Measurements from ENCODE around the gene PLCL2.
A peak's percentile ranks its signal among the peaks of the same experiment; 100 is the strongest.

The PLCL2 gene

GRCh38 chr3:16841041-16841753 lies 43.6 kb upstream of the PLCL2 start:
- DNase-seq (ENCODE audit: low spot score) = no peak
- no peak for TF ChIP-seq CTCF (IDR thresholded peaks at IDR 0.05; ENCODE audit: extremely low read depth, insufficient read depth, missing control alignments)
- in situ Hi-C loops (cut with MboI; ENCODE audit: low pct_unique_long_range_greater_than_20kb, low sequenced_read_pairs, unreplicated experiment) = loop anchor here (25.0 kb wide), 2 partner anchors 396 to 554 kb away; no protein-coding TSS in a partner anchor

DNA sequence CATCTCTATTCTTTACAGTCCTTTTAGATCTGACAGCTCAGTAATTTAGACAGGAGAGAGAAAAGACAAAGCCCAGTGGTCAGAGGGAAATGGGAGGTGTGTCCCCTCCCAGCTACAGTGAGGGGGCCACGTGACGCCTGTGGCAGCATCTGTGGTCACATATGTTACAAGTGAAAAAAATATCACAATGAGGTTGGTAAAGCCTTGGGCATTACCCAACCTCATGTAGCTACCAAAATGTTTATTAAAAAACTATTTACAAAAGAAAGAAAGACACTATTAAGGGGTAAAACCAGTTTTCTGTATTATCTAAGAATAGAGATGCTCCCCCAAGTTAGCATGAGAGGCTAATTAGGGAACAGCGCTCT lies 42.9 kb upstream of the PLCL2 start:
- no peak for TF ChIP-seq CTCF (IDR thresholded peaks at IDR 0.05; ENCODE audit: extremely low read depth, insufficient read depth, missing control alignments)
- DNase-seq (ENCODE audit: low spot score) = peak; percentile 39
- in situ Hi-C loops (cut with MboI; ENCODE audit: low pct_unique_long_range_greater_than_20kb, low sequenced_read_pairs, unreplicated experiment) = loop anchor here (25.0 kb wide), 2 partner anchors 395 to 555 kb away; no protein-coding TSS in a partner anchor

DNA sequence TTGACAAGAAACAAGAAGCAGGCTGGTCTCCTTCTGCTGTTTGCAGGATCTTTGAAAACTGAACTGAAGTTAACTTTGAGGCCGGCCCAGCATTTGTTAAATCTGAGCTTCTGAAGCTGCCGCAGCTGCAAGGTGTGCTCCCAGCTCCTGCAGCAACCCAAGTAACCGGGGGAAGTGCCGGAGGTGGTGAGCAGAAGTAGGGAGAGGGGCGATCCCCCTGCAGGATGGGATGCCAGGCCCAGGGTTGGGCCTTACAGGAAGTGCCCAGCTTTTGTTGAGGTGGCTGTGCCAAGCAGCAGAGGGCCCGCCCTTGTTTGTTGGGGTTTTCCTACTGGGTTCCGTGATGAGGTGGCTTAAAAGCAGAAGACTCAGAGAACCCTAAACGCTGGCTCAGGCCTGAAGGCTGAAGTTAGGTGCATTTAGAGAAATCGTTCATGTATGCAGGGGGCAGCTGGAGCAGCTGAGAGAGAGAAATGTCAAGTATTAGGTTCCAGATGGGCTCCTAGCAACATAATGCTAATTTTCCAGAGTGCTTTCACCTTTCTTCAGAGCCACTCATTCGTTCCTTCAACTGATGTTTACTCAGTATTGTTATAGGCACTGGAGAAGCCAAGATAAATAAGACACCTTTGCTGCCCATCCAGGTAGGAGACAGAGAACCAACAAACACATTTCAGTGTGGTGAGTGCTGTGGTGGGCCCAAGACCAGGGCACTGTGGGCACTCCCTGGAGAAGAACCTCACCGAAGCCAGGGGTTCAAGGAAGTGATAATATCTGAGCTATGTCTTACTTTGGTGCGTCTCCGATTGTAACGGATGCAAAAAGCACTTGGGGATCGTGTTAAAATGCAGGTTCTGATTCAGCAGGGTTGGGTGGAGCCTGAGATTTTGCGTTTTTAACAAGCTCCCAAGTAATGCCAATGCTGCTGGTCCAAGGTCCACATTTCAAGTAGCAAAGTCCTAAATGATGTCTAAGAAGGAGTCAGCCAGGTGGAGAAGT lies 42.2 kb upstream of the PLCL2 start:
- DNase-seq (ENCODE audit: low spot score) = peak; percentile 42
- no peak for TF ChIP-seq CTCF (IDR thresholded peaks at IDR 0.05; ENCODE audit: extremely low read depth, insufficient read depth, missing control alignments)
- in situ Hi-C loops (cut with MboI; ENCODE audit: low pct_unique_long_range_greater_than_20kb, low sequenced_read_pairs, unreplicated experiment) = loop anchor here (25.0 kb wide), 2 partner anchors 395 to 555 kb away; no protein-coding TSS in a partner anchor

GRCh38 chr3:16844222-16844621 lies 40.5 kb upstream of the PLCL2 start:
- in situ Hi-C loops (cut with MboI; ENCODE audit: low pct_unique_long_range_greater_than_20kb, low sequenced_read_pairs, unreplicated experiment) = loop anchor here (25.0 kb wide), 2 partner anchors 393 to 557 kb away; no protein-coding TSS in a partner anchor
- TF ChIP-seq CTCF (IDR thresholded peaks at IDR 0.05; ENCODE audit: extremely low read depth, insufficient read depth, missing control alignments) = no peak
- no peak for DNase-seq (ENCODE audit: low spot score)

- in situ Hi-C loops (cut with MboI; ENCODE audit: low pct_unique_long_range_greater_than_20kb, low sequenced_read_pairs, unreplicated experiment) = loop anchor here (25.0 kb wide), 2 partner anchors 393 to 557 kb away; no protein-coding TSS in a partner anchor
- no peak for DNase-seq (ENCODE audit: low spot score)
- no peak for TF ChIP-seq CTCF (IDR thresholded peaks at IDR 0.05; ENCODE audit: extremely low read depth, insufficient read depth, missing control alignments)
Observed at GRCh38 chr3:16844791-16845190, 40.0 kb upstream of the PLCL2 start.

DNA sequence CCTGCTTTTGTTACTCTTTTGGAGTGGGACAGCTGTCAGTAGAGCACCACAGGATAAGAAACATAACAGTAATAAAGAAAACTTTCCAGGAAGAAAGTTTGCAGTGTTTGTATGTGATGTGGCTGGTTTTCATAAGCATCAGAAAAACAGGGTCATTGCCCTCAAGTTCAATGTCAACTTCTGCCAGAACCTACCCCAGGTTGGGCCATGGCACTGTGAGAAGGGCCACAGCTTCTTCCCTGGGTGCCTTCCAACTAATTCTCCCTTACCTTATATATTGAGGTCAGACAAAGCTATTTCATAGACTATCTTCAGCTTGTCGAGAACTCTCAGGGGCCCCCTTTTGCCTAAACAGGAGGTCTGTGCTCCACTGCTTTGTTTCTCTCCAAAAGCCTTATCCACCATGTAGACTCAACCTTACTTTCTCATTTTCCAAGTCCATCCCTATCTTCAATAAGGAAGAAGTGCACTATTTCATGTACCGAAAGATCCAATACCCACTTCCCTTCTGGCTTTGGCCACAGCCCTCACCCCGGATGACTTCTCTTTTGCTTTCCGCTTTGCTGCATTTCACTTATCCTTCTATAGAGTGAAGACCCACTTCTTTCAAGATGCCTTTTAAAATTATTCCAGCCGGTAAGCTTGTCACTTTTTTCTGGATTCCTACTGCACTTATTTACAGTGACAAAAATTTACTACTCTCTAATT lies 38.2 kb upstream of the PLCL2 start:
- in situ Hi-C loops (cut with MboI; ENCODE audit: low pct_unique_long_range_greater_than_20kb, low sequenced_read_pairs, unreplicated experiment) = loop anchor here (25.0 kb wide), 2 partner anchors 391 to 559 kb away; no protein-coding TSS in a partner anchor
- no peak for TF ChIP-seq CTCF (IDR thresholded peaks at IDR 0.05; ENCODE audit: extremely low read depth, insufficient read depth, missing control alignments)
- DNase-seq (ENCODE audit: low spot score) = no peak

Data from GM13977 (cell line).